Measurements from ENCODE around the gene ATP2C2.

DNA sequence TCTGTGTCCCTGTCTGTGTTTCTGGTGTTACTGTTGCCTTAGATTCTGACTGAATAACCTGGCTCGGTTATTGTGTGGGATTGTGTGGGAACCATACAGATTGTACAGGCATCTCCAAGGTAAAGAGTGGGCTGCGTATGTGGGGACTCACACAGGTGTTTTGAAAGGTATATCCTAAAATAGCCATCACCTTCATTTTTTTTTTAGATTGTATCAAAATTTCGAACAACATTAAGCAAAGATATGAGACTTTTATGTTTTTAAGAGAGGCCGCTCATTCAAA, 53.5 kb downstream of the ATP2C2 start:
- TF ChIP-seq, protein P1, sequence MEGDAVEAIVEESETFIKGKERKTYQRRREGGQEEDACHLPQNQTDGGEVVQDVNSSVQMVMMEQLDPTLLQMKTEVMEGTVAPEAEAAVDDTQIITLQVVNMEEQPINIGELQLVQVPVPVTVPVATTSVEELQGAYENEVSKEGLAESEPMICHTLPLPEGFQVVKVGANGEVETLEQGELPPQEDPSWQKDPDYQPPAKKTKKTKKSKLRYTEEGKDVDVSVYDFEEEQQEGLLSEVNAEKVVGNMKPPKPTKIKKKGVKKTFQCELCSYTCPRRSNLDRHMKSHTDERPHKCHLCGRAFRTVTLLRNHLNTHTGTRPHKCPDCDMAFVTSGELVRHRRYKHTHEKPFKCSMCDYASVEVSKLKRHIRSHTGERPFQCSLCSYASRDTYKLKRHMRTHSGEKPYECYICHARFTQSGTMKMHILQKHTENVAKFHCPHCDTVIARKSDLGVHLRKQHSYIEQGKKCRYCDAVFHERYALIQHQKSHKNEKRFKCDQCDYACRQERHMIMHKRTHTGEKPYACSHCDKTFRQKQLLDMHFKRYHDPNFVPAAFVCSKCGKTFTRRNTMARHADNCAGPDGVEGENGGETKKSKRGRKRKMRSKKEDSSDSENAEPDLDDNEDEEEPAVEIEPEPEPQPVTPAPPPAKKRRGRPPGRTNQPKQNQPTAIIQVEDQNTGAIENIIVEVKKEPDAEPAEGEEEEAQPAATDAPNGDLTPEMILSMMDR (conservative IDR thresholded peaks at IDR 0.05; ENCODE audit: low read depth, low read length) = no peak
- TF ChIP-seq EZH2 (IDR thresholded peaks at IDR 0.05; ENCODE audit: low read length, unreplicated experiment) = no peak
